Measurements from ENCODE around the gene WAPL. TPM values are rescaled to one million over a fixed set of nuclear protein-coding genes. Genes with fewer than 3 reads are reported as not detected.
A peak's percentile ranks its signal among the peaks of the same experiment; 100 is the strongest.
"Not testable (repeated sequence)": the region's sequence is repeated elsewhere in the genome, so short reads cannot be mapped to it uniquely, and the experiment has no call there.

WAPL gene
- polyA plus RNA-seq (2011; rRNA removed) = 20.1 and 25.6 TPM in 2 replicates
- polyA plus RNA-seq (2012; cell fraction: cytosol; rRNA removed) = 5.4 and 5.8 TPM in 2 replicates
- 3.5 and 5.5 TPM in 2 replicates for polyA plus RNA-seq (2012; cell fraction: nucleus; rRNA removed)
- polyA plus RNA-seq (2017; fragmentation: RNase III; extraction: RNeasy Plus Mini Kit Qiagen cat#74134 plus additional on column Dnase treatment) = 15.4 to 16.6 TPM (median 15.7 TPM) in 3 replicates
- 20.0 and 21.5 TPM in 2 replicates for polyA minus RNA-seq (2011; rRNA and poly(A)+ RNA removed)

- WGBS (ENCODE audit: missing lambda C conversion rate) = under 1% methylated on average over 31 of the region's 87 CpGs
- CTCF ChIA-PET = interaction anchor here (0.7 to 3.2 kb wide), 10 partner anchors 13 to 554 kb away, joined by 3 to 17 read pairs (median 3); no protein-coding TSS in a partner anchor
- ATAC-seq = peak; percentile 93 to 97
- H3K9me3 ChIP-seq = no peaks in the 10 kb centered on the region
- FAIRE-seq = no peak
- H3K27ac ChIP-seq = peak within 1 kb of the TSS; percentile 94 to 98
- DNase-seq (ENCODE audit: low read depth in 1 of 2, low spot score in 1 of 2) = peak; percentile 95
- POLR2A ChIA-PET = interaction anchor here (0.7 to 2.1 kb wide), 4 partner anchors 10 to 121 kb away, joined by 3 to 13 read pairs (median 8); no protein-coding TSS in a partner anchor
- peak; percentile 76; the same call in 2 of the 3 replicates for TF ChIP-seq BCL3 (IDR thresholded peaks at IDR 0.05)
- 0 out of 2 replicates have a peak, but pooled peaks have one; percentile 27 for TF ChIP-seq HOXB5 (CRISPR knock-in tag; IDR thresholded peaks at IDR 0.05)
- peak; percentile 18; the same call in 1 of the 2 replicates for TF ChIP-seq RFX5 (IDR thresholded peaks at IDR 0.05)
- TF ChIP-seq HMGXB4 (CRISPR knock-in tag; IDR thresholded peaks at IDR 0.05; ENCODE audit: borderline replicate concordance) = 0 out of 2 replicates have a peak, but pooled peaks have one; percentile 44
- TF ChIP-seq JUN (IDR thresholded peaks at IDR 0.05) = peak; percentile 68 to 86; a peak in 2 of 5 replicates
- peak; percentile 55 for TF ChIP-seq POLR2A (IDR thresholded peaks at IDR 0.05; ENCODE audit: low read length)
- TF ChIP-seq PHF8 (IDR thresholded peaks at IDR 0.05; ENCODE audit: borderline replicate concordance, low read depth) = peak; percentile 85
- TF ChIP-seq HEYL (CRISPR knock-in tag; IDR thresholded peaks at IDR 0.05) = no peak
- TF ChIP-seq HES2 (IDR thresholded peaks at IDR 0.05) = no peak
- TF ChIP-seq E2F6 (IDR thresholded peaks at IDR 0.05; ENCODE audit: borderline replicate concordance, low read depth) = peak; percentile 57
- TF ChIP-seq MYC (IDR thresholded peaks at IDR 0.05; ENCODE audit: borderline replicate concordance, low read length) = 0 out of 2 replicates have a peak, but pooled peaks have one; percentile 37
- TF ChIP-seq SREBF2 (IDR thresholded peaks at IDR 0.05) = peak; percentile 25; the same call in 1 of the 2 replicates
- TF ChIP-seq GATA3 (IDR thresholded peaks at IDR 0.05; ENCODE audit: borderline replicate concordance) = no peak; the same call in 1 of the 2 replicates
- peak; percentile 67; the same call in 1 of the 2 replicates for TF ChIP-seq MAX (IDR thresholded peaks at IDR 0.05)
- peaks cover 40% of the 10 kb centered on the region for H3K4me1 ChIP-seq
- H3K4me2 ChIP-seq = peak within 1 kb of the TSS; percentile 95
- peak within 1 kb of the TSS; percentile 95 for H3K4me3 ChIP-seq
Observed at GRCh38 chr10:86521678-86522509, at the start of gene WAPL. WAPL (minus strand) TSS chr10:86521792; CDS start chr10:86518069, 3,723 bp downstream.

- ChIA-PET CTCF (interaction anchor here (0.9 to 2.5 kb wide), 3 partner anchors 10 to 169 kb away, joined by 4 to 11 read pairs (median 6); no protein-coding TSS in a partner anchor), POLR2A (no interaction called here)
- FAIRE-seq = no peak
- ATAC-seq = no peak
- H3K4me1 ChIP-seq = no peaks in the 10 kb centered on the region
- no peak overlapping the region for H3K4me2 ChIP-seq
- no peak overlapping the region for H3K4me3 ChIP-seq
- no peak overlapping the region for H3K27ac ChIP-seq
- peaks cover 4% of the 10 kb centered on the region; the same call in 2 of the 3 replicates for H3K9me3 ChIP-seq
- DNase-seq (ENCODE audit: low read depth in 1 of 2, low spot score in 1 of 2) = no peak
- TF ChIP-seq RAD21 (conservative IDR thresholded peaks at IDR 0.05 in 1 of 2, IDR thresholded peaks at IDR 0.05 in 1 of 2) (no peak), CBX8 (IDR thresholded peaks at IDR 0.05) (no peak), HES2 (IDR thresholded peaks at IDR 0.05) (no peak), ESRRA (IDR thresholded peaks at IDR 0.05; ENCODE audit: borderline replicate concordance, low read length) (no peak), E2F6 (IDR thresholded peaks at IDR 0.05; ENCODE audit: borderline replicate concordance, low read depth) (no peak), BHLHE40 (IDR thresholded peaks at IDR 0.05; ENCODE audit: low read depth, low read length) (no peak), RNF2 (IDR thresholded peaks at IDR 0.05; ENCODE audit: borderline replicate concordance, low read depth) (no peak), POLR2AphosphoS2 (conservative IDR thresholded peaks at IDR 0.05; ENCODE audit: low read length) (no peak)
Observed at GRCh38 chr10:86569335-86569734, 47.7 kb upstream of the WAPL start.

GRCh38 chr10:86566518-86566917 lies 44.9 kb upstream of the WAPL start:
- WGBS (ENCODE audit: missing lambda C conversion rate) = 65% methylated on average over 2 of the region's 2 CpGs
- H3K4me1 ChIP-seq; DNase-seq (ENCODE audit: low read depth in 1 of 2, low spot score in 1 of 2); POLR2A ChIA-PET; CTCF ChIA-PET; FAIRE-seq; H3K4me3 ChIP-seq; H3K9me3 ChIP-seq; H3K27ac ChIP-seq; H3K4me2 ChIP-seq: not testable (repeated sequence)
- ATAC-seq = peak; percentile 73 to 76

- H3K27ac ChIP-seq; FAIRE-seq; H3K9me3 ChIP-seq; H3K4me3 ChIP-seq; CTCF ChIA-PET; DNase-seq (ENCODE audit: low read depth in 1 of 2, low spot score in 1 of 2); H3K4me2 ChIP-seq; POLR2A ChIA-PET; ATAC-seq; H3K4me1 ChIP-seq: not testable (repeated sequence)
- 64% methylated on average over 6 of the region's 6 CpGs for WGBS (ENCODE audit: missing lambda C conversion rate)
Observed at GRCh38 chr10:86563338-86563737, 41.7 kb upstream of the WAPL start.

Measured in A549 (cell line).